ES-I3 (cell line): ENCODE results near the gene LAD1.

Experiments
- H3K36me3 ChIP-seq: 2 replicates; pipeline ENCODE4 v1.6.1; 2013; ENCODE audit warnings: mild to moderate bottlenecking, low read length, control low read depth, moderate library complexity; ENCODE audit not compliant: insufficient read depth
- H3K4me1 ChIP-seq: 2 replicates; pipeline ENCODE4 v1.6.1; 2013; ENCODE audit warnings: mild to moderate bottlenecking, control low read depth, low read length; ENCODE audit not compliant: insufficient read depth
- H3K9ac ChIP-seq: 2 replicates; pipeline ENCODE4 v1.6.1; 2013; ENCODE audit warnings: low read depth, mild to moderate bottlenecking, low read length, moderate library complexity
- H3K9me3 ChIP-seq: 2 replicates; pipeline ENCODE4 v1.6.1; 2013; ENCODE audit warnings: mild to moderate bottlenecking, low read length, moderate library complexity; ENCODE audit not compliant: control insufficient read depth, insufficient read depth

The LAD1 gene

GRCh38 chr1:201348211-201348566 is 50.9 kb downstream of the LAD1 start:
- H3K36me3 ChIP-seq: no peaks in the 10 kb centered on the region
- H3K9ac ChIP-seq: no peak overlapping the region
- H3K4me1 ChIP-seq: peaks cover 4% of the 10 kb centered on the region
- H3K9me3 ChIP-seq: no peaks in the 10 kb centered on the region

- Histone ChIP-seq H3K9ac (no peak overlapping the region), H3K4me1 (peaks cover 4% of the 10 kb centered on the region), H3K36me3 (no peaks in the 10 kb centered on the region), H3K9me3 (peaks cover 2% of the 10 kb centered on the region; the same call in 1 of the 2 replicates)
These were observed 51.5 kb downstream of the LAD1 start for GRCh38 chr1:201347498-201348210.

- no peak overlapping the region for H3K9ac ChIP-seq
- peaks cover 2% of the 10 kb centered on the region; the same call in 1 of the 2 replicates for H3K9me3 ChIP-seq
- no peaks in the 10 kb centered on the region for H3K36me3 ChIP-seq
- H3K4me1 ChIP-seq: peaks cover 4% of the 10 kb centered on the region
These were observed 52.1 kb downstream of the LAD1 start for GRCh38 chr1:201346987-201347386.

GRCh38 chr1:201346337-201346939 is 52.7 kb downstream of the LAD1 start:
- peaks cover 2% of the 10 kb centered on the region; the same call in 1 of the 2 replicates for H3K9me3 ChIP-seq
- H3K4me1 ChIP-seq: peaks cover 4% of the 10 kb centered on the region
- no peak overlapping the region for H3K9ac ChIP-seq
- no peaks in the 10 kb centered on the region for H3K36me3 ChIP-seq

DNA sequence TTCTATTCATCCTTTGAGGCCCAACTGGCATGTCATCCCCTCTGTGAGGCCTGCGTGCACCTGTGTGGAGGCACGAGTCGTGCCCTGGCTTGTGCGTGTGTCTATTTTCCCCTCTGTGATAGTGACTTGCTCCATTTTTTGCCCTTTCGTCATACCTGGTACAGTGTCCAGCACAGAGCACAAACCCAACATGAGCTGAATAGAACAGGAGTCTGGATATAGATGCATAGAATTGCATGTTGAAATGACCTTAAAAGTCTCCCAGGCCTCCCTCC is 54.1 kb downstream of the LAD1 start:
- H3K4me1 ChIP-seq: peaks cover 4% of the 10 kb centered on the region
- H3K36me3 ChIP-seq: no peaks in the 10 kb centered on the region
- H3K9me3 ChIP-seq: peaks cover 2% of the 10 kb centered on the region; the same call in 1 of the 2 replicates
- H3K9ac ChIP-seq: no peak overlapping the region

DNA sequence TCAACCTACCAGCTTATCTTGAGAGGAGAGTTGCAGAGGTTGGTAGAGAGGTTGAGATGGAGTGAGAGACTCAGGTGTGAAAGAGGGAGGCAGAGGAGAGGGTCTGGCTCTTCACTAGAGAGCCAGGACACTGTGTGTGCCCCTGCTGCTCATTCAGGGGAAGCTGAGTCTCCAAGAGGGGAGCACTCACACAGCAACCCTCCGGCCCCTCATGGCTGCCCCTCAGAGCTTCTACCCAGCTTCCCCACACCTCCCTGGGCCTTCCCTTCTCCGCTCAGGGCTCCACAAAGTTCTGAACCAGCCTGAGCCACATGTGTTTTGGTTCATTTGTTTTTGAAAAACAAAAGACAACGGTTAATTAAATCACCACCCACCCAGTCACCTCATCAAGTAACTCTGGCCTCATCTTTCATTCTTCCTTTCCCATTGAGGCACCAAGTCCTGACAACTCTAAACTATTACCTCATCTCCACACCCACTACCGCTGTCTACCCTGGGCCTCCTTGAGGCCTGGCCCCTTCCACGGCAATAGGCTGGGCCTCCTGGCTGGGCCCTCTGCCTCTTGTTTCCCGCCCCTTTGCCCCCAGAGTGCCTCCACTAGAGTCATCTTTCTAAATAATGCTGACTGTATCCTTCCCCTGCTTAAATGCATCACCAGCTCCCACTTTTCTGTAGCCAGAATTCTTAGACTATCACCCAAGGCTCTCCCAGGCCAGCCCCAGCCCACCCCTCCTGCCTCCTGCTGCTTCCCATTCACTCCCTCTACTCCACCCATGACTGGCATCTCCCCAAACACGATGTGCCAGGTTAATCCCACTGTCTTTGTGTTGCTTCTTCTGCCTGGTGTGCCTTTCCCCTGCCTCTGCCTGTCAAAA is 54.7 kb downstream of the LAD1 start:
- peaks cover 4% of the 10 kb centered on the region for H3K4me1 ChIP-seq
- no peaks in the 10 kb centered on the region for H3K36me3 ChIP-seq

DNA sequence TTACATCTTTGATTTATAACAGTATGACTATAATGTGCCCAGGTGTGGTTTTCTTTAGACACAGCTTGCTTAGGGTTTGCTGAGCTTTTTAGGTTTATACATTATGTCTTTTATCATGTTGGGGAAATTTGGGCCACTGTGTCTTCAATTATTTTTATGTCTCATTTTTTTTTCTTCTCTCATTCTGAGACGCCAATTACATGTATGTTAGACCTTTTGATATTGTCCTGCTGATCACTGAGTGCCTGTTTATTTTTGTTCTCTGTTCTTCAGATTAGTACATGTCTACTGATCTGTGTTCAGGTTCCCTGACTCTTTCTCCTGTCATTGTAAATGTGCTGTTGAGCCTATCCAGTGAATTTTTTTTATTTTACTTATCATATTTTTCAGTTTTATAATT is 57.7 kb downstream of the LAD1 start:
- H3K9ac ChIP-seq: no peak overlapping the region
- no peaks in the 10 kb centered on the region; the same call in 1 of the 2 replicates for H3K4me1 ChIP-seq
- peaks cover 2% of the 10 kb centered on the region; the same call in 1 of the 2 replicates for H3K9me3 ChIP-seq

More for the DNA sequence above, 54.7 kb downstream of the LAD1 start:
- Histone ChIP-seq H3K9me3 (peaks cover 2% of the 10 kb centered on the region; the same call in 1 of the 2 replicates), H3K9ac (no peak overlapping the region)

GRCh38 chr1:201336711-201337450 is 62.2 kb downstream of the LAD1 start:
- no peaks in the 10 kb centered on the region; the same call in 1 of the 2 replicates for H3K9me3 ChIP-seq
- H3K9ac ChIP-seq: no peak overlapping the region
- H3K4me1 ChIP-seq: no peaks in the 10 kb centered on the region
- H3K36me3 ChIP-seq: no peaks in the 10 kb centered on the region

More for the DNA sequence above, 57.7 kb downstream of the LAD1 start:
- H3K36me3 ChIP-seq: no peaks in the 10 kb centered on the region

GRCh38 chr1:201335901-201336300 is 63.2 kb downstream of the LAD1 start:
- H3K9me3 ChIP-seq: no peaks in the 10 kb centered on the region
- no peaks in the 10 kb centered on the region for H3K36me3 ChIP-seq
- no peaks in the 10 kb centered on the region for H3K4me1 ChIP-seq
- no peak overlapping the region for H3K9ac ChIP-seq

DNA sequence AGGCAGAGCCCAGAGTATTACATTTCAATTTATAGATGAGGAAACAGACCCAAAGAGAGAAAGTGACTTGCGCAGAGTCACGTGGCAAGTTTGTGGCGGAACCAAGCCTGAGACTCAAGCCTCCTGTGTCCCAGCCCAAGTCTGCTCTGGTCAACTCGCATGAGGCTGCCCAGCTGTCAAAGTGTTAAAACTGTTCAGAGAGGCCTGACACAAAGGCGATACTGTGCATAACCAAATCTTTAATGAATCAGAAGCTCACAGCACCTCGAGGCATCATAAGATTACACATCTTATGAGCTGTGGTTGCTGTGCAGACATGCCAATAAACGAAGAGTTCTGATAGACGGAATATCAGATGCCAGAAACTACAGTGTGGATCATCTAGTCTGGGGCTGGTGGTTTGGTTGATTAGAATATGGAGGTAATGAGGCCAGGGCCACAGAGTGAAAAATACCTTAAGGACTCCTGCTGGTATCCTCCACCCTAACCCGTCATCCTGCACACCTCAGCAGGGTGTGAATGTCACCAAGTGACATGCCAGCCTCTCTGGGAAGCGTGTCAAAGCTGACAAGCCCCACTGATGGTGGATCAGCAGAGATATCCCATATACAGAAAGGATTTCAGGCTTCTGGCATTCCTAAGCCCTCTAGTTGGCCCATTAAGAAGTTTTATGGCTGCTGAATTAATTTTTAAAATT is 63.8 kb downstream of the LAD1 start:
- no peaks in the 10 kb centered on the region for H3K9me3 ChIP-seq
- H3K36me3 ChIP-seq: no peaks in the 10 kb centered on the region
- H3K4me1 ChIP-seq: no peaks in the 10 kb centered on the region
- H3K9ac ChIP-seq: no peak overlapping the region

DNA sequence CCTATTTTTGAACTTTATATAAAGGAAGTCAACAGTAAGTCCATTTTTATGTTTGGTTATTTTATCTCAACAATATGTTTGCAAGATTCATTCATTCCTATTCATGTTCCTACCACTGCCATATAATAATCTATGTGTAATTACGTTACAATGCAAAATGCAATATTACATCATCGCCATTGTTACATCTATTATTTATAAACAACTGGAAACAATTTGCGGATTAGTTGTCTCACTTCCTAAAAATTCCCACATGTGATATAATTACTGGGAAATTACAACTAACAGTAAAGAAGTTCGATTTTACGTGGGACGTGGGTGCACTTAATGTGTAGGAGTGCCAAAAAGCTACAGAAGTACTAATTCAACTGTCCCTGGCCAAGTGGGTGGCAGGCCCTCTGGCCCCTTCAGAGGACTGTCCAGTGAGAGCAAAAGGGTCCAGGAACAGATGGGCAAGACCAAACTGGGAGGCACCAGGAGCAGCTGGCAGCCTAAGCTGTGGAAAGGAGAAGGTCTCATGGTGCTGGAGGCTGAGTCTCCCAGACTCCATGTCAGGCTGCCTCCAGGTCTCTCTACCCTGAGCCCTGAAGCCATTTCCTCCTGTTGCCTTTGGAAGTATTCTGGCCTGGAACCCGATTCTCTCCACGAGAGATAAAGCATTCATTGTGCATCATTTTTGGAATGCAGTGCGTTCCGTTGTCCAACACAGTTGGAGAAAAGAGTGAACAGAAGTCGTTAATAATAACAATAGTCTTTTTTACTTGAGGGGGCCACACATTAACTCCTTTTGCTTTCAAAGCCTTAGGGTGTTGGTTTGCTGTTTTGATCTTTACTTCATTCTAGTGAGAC is 64.6 kb downstream of the LAD1 start:
- Histone ChIP-seq H3K9ac (no peak overlapping the region), H3K4me1 (no peaks in the 10 kb centered on the region), H3K36me3 (no peaks in the 10 kb centered on the region), H3K9me3 (no peaks in the 10 kb centered on the region)

- Histone ChIP-seq H3K4me1 (no peaks in the 10 kb centered on the region), H3K9me3 (no peaks in the 10 kb centered on the region), H3K36me3 (no peaks in the 10 kb centered on the region), H3K9ac (no peak overlapping the region)
These were observed 66.3 kb downstream of the LAD1 start for GRCh38 chr1:201332616-201333335.
